ENCODE measurements around the gene CCNB3. TPM values are rescaled to one million over a fixed set of nuclear protein-coding genes. Genes with fewer than 3 reads are reported as not detected.

CCNB3 gene
- polyA plus RNA-seq, 3 donors, result 0.08 to 0.21 TPM; not detected in 1

GRCh38 chrX:50188859-50189600 is 15.5 kb upstream of the CCNB3 start:
- Histone ChIP-seq H4K20me1 (ENCODE audit: insufficient read depth, low read length) (no peaks in the 10 kb centered on the region), H3K9ac (ENCODE audit: insufficient read depth, low read length, poor library complexity, severe bottlenecking) (no peak overlapping the region), H3K27me3 (ENCODE audit: control insufficient read depth in 2 of 2, insufficient read depth in 2 of 2, low read length in 2 of 2) (peaks cover 0 to 2% of the 10 kb centered on the region in 2 donors), H3K36me3 (replicated peaks in 1 of 2; ENCODE audit: control insufficient read depth in 1 of 2, insufficient read depth in 2 of 2, low read length in 2 of 2) (no peaks in the 10 kb centered on the region), H3K4me3 (replicated peaks in 1 of 3; ENCODE audit: low read depth in 2 of 3, low read length in 3 of 3) (no peak overlapping the region), H2AFZ (ENCODE audit: insufficient read depth, low read depth, low read length, poor library complexity, severe bottlenecking) (no peak overlapping the region), H3K27ac (ENCODE audit: low read depth in 1 of 2, low read length in 2 of 2) (no peak overlapping the region), H3K9me3 (replicated peaks in 1 of 2; ENCODE audit: control insufficient read depth in 1 of 2, insufficient read depth in 1 of 2, low read length in 2 of 2) (no peaks in the 10 kb centered on the region), H3K79me2 (ENCODE audit: insufficient read depth, low read length) (no peaks in the 10 kb centered on the region), H3K4me2 (replicated peaks; ENCODE audit: extremely low read depth, low read length, poor library complexity, severe bottlenecking) (no peak overlapping the region), H3K4me1 (ENCODE audit: control insufficient read depth in 1 of 2, insufficient read depth in 2 of 2, low read length in 2 of 2) (no peaks in the 10 kb centered on the region)
- intact Hi-C loops (cut with micrococcal nuclease), result no loop called here
- H3K36me3 Mint-ChIP-seq, result no peaks in the 10 kb centered on the region
- peaks cover 0 to 13% (median 4%) of the 10 kb centered on the region in 3 donors for H3K27me3 Mint-ChIP-seq (ENCODE audit: low read depth in 3 of 3)
- H3K4me1 Mint-ChIP-seq, result no peaks in the 10 kb centered on the region
- H3K4me3 Mint-ChIP-seq, result no peak overlapping the region
- no peak for DNase-seq
- H3K9me3 Mint-ChIP-seq, result peaks cover 0 to 2% (median 0%) of the 10 kb centered on the region in 7 donors
- no peak for TF ChIP-seq CTCF (IDR thresholded peaks at IDR 0.05)
- no peak overlapping the region for H3K27ac Mint-ChIP-seq
- WGBS (ENCODE audit: insufficient coverage), result 60% methylated on average over 1 of the region's 9 CpGs

GRCh38 chrX:50198348-50198747 is 6.2 kb upstream of the CCNB3 start:
- no peaks in the 10 kb centered on the region for H3K36me3 ChIP-seq (replicated peaks in 1 of 2; ENCODE audit: control insufficient read depth in 1 of 2, insufficient read depth in 2 of 2, low read length in 2 of 2)
- no peak for DNase-seq
- H3K9ac ChIP-seq (ENCODE audit: insufficient read depth, low read length, poor library complexity, severe bottlenecking), result no peak overlapping the region
- no peaks in the 10 kb centered on the region for H3K9me3 ChIP-seq (replicated peaks in 1 of 2; ENCODE audit: control insufficient read depth in 1 of 2, insufficient read depth in 1 of 2, low read length in 2 of 2)
- Mint-ChIP-seq H3K4me1 (no peaks in the 10 kb centered on the region), H3K36me3 (no peaks in the 10 kb centered on the region), H3K27ac (no peak overlapping the region), H3K4me3 (no peak overlapping the region), H3K9me3 (no peaks in the 10 kb centered on the region), H3K27me3 (ENCODE audit: low read depth in 3 of 3) (peaks cover 0 to 5% (median 2%) of the 10 kb centered on the region in 3 donors)
- H3K27ac ChIP-seq (ENCODE audit: low read depth in 1 of 2, low read length in 2 of 2), result no peak overlapping the region
- H3K4me3 ChIP-seq (replicated peaks in 1 of 3; ENCODE audit: low read depth in 2 of 3, low read length in 3 of 3), result no peak overlapping the region
- H3K4me2 ChIP-seq (replicated peaks; ENCODE audit: extremely low read depth, low read length, poor library complexity, severe bottlenecking), result no peak overlapping the region
- TF ChIP-seq CTCF (IDR thresholded peaks at IDR 0.05), result no peak
- no peak overlapping the region for H2AFZ ChIP-seq (ENCODE audit: insufficient read depth, low read depth, low read length, poor library complexity, severe bottlenecking)
- H3K4me1 ChIP-seq (ENCODE audit: control insufficient read depth in 1 of 2, insufficient read depth in 2 of 2, low read length in 2 of 2), result no peaks in the 10 kb centered on the region
- H3K79me2 ChIP-seq (ENCODE audit: insufficient read depth, low read length), result no peaks in the 10 kb centered on the region
- peaks cover 0 to 2% of the 10 kb centered on the region in 2 donors for H3K27me3 ChIP-seq (ENCODE audit: control insufficient read depth in 2 of 2, insufficient read depth in 2 of 2, low read length in 2 of 2)
- H4K20me1 ChIP-seq (ENCODE audit: insufficient read depth, low read length), result no peaks in the 10 kb centered on the region
- no CpG with 5 or more reads among the region's 4 CpGs for WGBS (ENCODE audit: insufficient coverage)
- intact Hi-C loops (cut with micrococcal nuclease), result no loop called here
